ENCODE measurements around the gene ANP32B.

DNA sequence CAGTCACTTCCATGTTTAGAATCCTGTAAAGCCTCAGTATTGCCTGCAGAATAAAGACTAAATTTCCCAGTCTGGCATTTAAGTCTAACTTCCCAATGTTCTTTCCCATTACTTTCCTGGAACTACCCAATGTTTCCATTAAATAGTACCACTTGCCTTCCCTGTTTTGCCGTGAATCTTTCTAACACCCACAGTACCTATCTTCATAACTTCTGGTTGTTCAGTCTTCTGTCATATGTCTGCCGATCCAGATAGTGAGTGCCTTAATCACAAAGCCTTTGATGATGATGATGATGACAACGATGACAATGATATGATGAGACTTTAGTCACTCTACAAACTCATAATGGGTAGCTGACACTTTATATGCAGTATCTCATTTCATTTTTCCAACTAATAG is 38.5 kb upstream of the ANP32B start:
- TF ChIP-seq, protein P1, sequence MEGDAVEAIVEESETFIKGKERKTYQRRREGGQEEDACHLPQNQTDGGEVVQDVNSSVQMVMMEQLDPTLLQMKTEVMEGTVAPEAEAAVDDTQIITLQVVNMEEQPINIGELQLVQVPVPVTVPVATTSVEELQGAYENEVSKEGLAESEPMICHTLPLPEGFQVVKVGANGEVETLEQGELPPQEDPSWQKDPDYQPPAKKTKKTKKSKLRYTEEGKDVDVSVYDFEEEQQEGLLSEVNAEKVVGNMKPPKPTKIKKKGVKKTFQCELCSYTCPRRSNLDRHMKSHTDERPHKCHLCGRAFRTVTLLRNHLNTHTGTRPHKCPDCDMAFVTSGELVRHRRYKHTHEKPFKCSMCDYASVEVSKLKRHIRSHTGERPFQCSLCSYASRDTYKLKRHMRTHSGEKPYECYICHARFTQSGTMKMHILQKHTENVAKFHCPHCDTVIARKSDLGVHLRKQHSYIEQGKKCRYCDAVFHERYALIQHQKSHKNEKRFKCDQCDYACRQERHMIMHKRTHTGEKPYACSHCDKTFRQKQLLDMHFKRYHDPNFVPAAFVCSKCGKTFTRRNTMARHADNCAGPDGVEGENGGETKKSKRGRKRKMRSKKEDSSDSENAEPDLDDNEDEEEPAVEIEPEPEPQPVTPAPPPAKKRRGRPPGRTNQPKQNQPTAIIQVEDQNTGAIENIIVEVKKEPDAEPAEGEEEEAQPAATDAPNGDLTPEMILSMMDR (IDR thresholded peaks at IDR 0.05): no peak
- no peak for TF ChIP-seq EP300 (IDR thresholded peaks at IDR 0.05; ENCODE audit: borderline replicate concordance in 1 of 2, low read depth in 1 of 2, low read length in 1 of 2)
- TF ChIP-seq RXRA (IDR thresholded peaks at IDR 0.05; ENCODE audit: borderline replicate concordance, low read depth): no peak
- TF ChIP-seq EZH2phosphoT487 (IDR thresholded peaks at IDR 0.05; ENCODE audit: borderline replicate concordance, low read depth): no peak

All from SK-N-SH (cell line).